Fibroblast of upper back skin (primary cell): Measurements from ENCODE around the gene STEAP2.

Experiments
- DNase-seq: peaks from one replicate; pipeline ENCODE4 v3.0.0-alpha.2; 2013

Gene STEAP2

GRCh38 chr7:90194911-90195809 is 16.4 kb upstream of the STEAP2 start:
- no peak for DNase-seq

GRCh38 chr7:90201500-90202195 is 9.9 kb upstream of the STEAP2 start:
- no peak for DNase-seq

- DNase-seq, result no peak
Measured at GRCh38 chr7:90207956-90208355, 3.6 kb upstream of the STEAP2 start.

GRCh38 chr7:90209776-90210175 is 1.8 kb upstream of the STEAP2 start:
- no peak for DNase-seq

GRCh38 chr7:90210475-90210874 is 1.1 kb upstream of the STEAP2 start:
- no peak for DNase-seq

GRCh38 chr7:90210981-90211380 is 559 bp upstream of the STEAP2 start:
- DNase-seq, result no peak

GRCh38 chr7:90212149-90212495 is 582 bp downstream of the STEAP2 start:
- DNase-seq, result no peak

GRCh38 chr7:90213521-90213920 is 2.0 kb downstream of the STEAP2 start:
- DNase-seq, result no peak

GRCh38 chr7:90216080-90216674 is 4.6 kb downstream of the STEAP2 start:
- DNase-seq, result no peak

- no peak for DNase-seq
Measured at GRCh38 chr7:90216771-90217170, 5.2 kb downstream of the STEAP2 start.

GRCh38 chr7:90222390-90222789 is 10.8 kb downstream of the STEAP2 start:
- no peak for DNase-seq

- peak; percentile 70 for DNase-seq
Measured at GRCh38 chr7:90222811-90223725, 11.5 kb downstream of the STEAP2 start.

GRCh38 chr7:90224195-90224594 is 12.7 kb downstream of the STEAP2 start:
- no peak for DNase-seq

GRCh38 chr7:90225181-90225580 is 13.6 kb downstream of the STEAP2 start:
- no peak for DNase-seq

- no peak for DNase-seq
Measured at GRCh38 chr7:90225601-90226000, 14.1 kb downstream of the STEAP2 start.

- DNase-seq, result no peak
Measured at GRCh38 chr7:90227259-90227658, 15.7 kb downstream of the STEAP2 start.

- DNase-seq, result no peak
Measured at GRCh38 chr7:90229682-90230081, 18.1 kb downstream of the STEAP2 start.

- DNase-seq, result no peak
Measured at GRCh38 chr7:90230834-90231233, 19.3 kb downstream of the STEAP2 start.

GRCh38 chr7:90231304-90231703 is 19.8 kb downstream of the STEAP2 start:
- DNase-seq, result no peak

GRCh38 chr7:90232430-90232829 is 20.9 kb downstream of the STEAP2 start:
- peak; percentile 19 for DNase-seq

GRCh38 chr7:90233569-90233968 is 22.0 kb downstream of the STEAP2 start:
- DNase-seq, result no peak

GRCh38 chr7:90236721-90237289 is 25.3 kb downstream of the STEAP2 start:
- DNase-seq, result no peak
